HT-29 (cell line): Measurements from ENCODE around the gene COG4. TPM values are rescaled to one million over a fixed set of nuclear protein-coding genes. Genes with fewer than 3 reads are reported as not detected.
A peak's percentile ranks its signal among the peaks of the same experiment; 100 is the strongest.
"Not testable (repeated sequence)": the region's sequence is repeated elsewhere in the genome, so short reads cannot be mapped to it uniquely, and the experiment has no call there.

Experiments
- DNase-seq: peaks from one replicate; pipeline ENCODE4 v3.0.0-alpha.2; 2015; ENCODE audit warnings: low spot score
- total RNA-seq: library from RNA; depleted of rRNA; stranded (reverse); fragments of >200 nt; shearing (Covaris generic); gene quantifications from 2 replicates; pipeline ENCODE4 v1.2.3, GENCODE V29; 2014

COG4 gene
- total RNA-seq, 1 experiment from 2014 or later = 76.6 TPM

DNA sequence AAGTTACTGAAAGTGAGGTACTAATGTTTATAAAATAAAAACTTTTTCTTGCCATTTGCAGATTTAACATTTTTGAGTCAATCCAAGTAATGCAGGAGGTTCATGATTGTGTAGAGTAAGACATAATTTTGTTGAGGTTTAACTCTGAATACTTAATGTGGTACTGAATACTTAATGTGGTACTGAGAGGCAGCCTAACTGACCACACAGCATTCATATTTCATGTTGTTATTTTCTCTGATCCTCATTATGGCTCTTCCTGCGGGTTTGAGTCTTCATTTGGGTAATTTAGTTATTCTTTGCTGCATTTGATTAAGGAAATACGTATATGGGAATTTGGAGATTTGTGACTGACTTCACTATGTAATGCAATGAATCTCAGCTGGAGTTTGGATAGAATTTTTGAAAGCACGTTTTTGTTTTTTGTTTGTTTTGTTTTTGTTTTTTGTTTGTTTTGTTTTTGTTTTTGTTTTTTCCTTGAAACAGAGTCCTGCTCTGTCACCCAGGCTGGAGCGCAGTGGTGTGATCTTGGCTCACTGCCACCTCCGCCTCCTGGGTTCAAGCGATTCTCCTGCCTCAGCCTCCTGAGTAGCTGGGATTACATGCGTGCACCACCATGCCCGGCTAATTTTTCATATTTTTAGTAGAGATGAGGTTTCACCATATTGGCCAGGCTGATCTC is 4.1 kb upstream of the COG4 start:
- no peak for DNase-seq

GRCh38 chr16:70526403-70526802 is 3.0 kb upstream of the COG4 start:
- no peak for DNase-seq

DNA sequence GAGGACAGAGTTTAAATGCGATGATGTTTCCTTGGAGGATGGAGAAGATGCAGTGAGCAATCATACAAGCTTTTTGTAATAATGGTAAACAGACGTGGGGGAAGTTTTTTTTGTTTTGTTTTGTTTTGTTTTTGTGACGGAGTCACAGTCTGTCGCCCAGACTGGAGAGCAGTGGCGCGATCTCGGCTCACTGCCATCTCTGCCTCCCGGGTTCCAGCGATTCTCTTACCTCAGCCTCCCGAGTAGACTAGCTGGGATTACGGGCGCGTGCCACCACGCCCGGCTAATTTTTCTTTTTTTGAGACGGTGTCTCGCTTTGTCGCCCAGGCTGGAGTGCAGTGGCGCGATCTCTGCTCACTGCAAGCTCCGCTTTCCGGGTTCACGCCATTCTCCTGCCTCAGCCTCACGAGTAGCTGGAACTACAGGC is 1.1 kb upstream of the COG4 start:
- DNase-seq = not testable (repeated sequence)

- DNase-seq = peak; percentile 84
These were observed 517 bp upstream of the COG4 start, which contains the start of gene SF3B3 for GRCh38 chr16:70523743-70524398. SF3B3 (plus strand) TSS chr16:70523816; CDS start chr16:70526657, 2,841 bp downstream.

- no peak for DNase-seq
These were observed 908 bp downstream of the COG4 start for GRCh38 chr16:70522216-70523075.

GRCh38 chr16:70520612-70521297 is 2.6 kb downstream of the COG4 start:
- no peak for DNase-seq

DNA sequence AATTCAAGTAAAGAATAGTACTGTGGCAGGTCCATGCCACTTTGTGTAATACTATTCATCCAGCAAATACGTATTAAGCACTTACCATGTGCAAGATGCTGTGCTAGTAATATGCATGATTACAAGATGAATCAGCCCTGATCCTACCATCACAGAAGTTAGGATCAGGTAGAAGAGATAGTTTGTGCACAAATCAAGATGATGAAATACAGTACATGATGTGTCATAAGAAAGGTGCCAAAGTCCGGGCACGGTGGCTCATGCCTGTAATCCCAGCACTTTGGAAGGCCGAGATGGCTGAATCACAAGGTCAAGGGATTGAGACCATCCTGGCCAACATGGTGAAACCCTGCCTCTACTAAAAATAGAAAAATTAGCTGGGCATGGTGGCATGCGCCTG is 10.9 kb downstream of the COG4 start:
- no peak for DNase-seq

- no peak for DNase-seq
These were observed 11.5 kb downstream of the COG4 start for GRCh38 chr16:70511833-70512232.

DNA sequence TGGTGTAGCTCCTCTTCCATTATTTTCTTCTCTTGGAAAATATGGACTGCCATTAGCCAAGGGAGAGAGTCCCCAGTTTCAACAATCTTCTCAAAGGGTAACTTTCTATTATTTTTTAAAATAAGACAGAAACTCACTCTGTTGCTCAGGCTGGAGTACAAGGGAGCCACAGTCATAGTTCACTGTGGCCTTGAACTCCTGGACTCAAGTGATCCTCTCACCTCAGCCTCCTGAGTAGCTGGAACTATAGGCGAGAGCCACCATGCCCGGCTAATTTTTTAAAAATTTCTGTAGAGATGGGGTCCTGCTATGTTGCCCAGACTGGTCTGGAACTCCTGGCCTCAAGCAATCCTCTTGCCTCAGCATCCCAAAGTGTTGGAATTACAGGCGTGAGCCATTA is 13.1 kb downstream of the COG4 start:
- no peak for DNase-seq

DNA sequence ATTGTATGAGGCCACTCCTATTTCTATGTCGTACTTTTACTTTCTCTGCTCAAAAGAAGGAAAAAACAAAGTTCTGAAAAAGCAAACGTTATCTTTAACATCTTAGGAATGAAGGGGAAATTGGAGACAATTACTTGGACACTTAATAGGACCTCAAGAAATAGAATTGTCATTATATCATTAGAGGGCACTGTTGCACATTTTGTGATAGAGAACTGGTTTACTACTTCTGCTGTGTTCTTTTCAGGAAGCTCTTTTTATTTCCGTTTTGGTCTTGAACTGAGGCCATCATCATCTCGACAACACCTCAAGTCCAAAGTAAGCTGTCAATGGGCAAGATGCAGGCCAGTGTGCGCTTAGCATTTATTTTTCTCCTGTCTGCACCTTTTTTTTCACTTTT is 14.6 kb downstream of the COG4 start:
- peak; percentile 42 for DNase-seq

DNA sequence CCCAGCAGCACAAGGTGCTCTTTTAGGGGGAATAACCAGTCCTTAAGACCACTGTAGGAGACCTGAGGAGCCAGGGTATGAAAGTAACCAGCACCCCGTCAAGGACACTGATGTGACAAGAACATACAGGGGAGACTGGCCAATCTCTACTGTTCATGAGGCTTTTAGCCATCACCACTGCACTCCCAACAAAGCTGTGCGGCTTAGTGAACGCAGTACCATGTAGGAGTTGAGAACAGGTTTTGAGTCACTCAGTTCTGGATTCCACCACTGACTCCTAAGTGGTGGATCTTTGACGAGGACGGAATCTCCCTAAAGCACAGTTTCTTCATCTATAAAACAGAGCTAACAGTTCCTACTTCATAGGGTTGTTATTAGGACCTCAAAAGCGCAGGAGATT is 26.8 kb downstream of the COG4 start:
- no peak for DNase-seq

- DNase-seq = no peak
These were observed 27.8 kb downstream of the COG4 start for GRCh38 chr16:70495425-70496182.

DNA sequence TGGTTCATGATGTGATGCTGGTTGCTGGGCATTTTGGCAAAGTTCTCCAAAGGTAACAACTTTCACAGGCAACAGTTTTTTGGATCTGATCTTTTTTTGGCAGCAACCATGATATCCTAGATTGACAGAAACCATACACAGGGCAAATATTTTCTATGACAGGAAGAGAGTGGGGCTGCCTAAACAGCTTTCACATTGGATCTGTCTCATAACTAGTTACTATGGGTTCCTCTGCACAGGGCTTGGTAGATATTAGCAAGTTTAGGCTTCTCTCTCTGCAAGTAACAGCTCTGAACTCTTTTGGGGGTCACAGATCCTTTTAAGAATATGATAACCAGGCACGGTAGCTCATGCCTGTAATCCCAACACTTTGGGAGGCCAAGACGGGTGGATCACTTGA is 28.6 kb downstream of the COG4 start:
- DNase-seq = no peak

- no peak for DNase-seq
These were observed 29.1 kb downstream of the COG4 start for GRCh38 chr16:70494202-70494770.

GRCh38 chr16:70493802-70494201 is 29.6 kb downstream of the COG4 start:
- DNase-seq = no peak

GRCh38 chr16:70490261-70490660 is 33.1 kb downstream of the COG4 start:
- DNase-seq = no peak

DNA sequence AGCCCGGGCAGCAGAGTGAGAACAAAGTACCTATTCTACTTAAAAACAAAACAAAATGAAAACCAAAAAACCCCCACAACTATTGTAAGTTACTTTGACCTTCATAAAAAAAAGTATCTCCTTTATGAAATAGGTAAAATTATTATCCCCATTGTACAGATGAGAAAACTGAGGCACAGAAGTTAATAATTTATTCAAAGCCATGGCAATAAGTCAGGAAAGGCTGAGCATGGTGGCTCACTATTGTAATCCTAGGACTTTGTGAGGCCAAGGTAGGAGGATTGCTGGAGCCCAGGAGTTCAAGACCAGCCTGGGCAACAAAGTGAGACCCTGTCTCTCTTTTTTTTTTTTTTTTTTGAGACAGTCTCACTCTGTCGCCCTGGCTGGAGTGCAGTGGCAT is 38.5 kb downstream of the COG4 start:
- no peak for DNase-seq

- no peak for DNase-seq
These were observed 39.9 kb downstream of the COG4 start for GRCh38 chr16:70483426-70483825.

DNA sequence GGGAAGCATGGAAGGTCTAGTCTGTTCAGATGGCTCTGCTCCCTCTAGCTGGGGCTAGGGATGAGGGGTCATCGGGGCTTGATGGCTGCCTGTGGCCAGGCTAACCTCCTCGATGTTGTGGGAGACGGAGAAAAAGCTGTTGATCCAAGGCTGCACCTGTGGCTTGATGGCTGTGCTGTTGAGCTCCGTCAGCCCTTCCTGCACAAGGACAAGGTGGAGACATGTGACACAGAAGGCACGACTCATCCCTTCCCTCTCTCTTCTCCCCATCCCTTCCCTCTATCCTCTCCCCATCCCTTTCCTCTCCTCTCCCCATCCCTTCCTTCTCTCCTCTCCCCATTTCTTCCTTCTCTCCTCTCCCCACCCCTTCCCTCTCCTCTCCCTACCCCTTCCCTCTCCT is 40.7 kb downstream of the COG4 start:
- no peak for DNase-seq

DNA sequence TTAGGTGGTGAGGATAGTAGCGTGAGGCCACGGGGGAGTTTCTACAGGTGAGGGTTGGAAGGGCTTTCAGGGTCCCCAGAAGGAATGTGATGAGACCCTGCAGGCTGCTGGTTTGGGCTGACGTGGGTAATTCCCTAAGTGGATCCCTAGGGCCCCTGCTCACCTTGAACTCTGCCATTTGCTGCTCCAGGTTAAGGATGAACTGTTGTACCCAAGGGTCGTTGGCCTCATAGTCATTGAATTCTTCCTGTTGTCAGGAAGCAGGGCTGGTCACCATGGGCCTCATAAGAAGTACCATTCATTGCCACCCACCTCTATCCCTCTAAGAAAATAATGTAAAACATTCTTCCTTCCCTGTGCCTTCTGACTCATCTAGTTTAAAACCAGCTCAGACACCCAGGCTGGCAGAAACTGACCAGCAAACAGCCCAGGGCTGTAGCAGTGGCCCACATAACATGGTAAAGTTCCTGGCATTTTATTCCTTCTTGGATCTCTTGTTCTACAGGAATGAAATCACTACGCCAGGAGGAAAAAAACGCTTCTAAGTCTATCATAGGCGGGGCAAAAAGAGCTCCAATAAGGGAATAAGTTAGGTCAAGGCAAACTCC is 41.3 kb downstream of the COG4 start:
- DNase-seq = no peak
